ENCODE results near the gene PYCR2.

Gene PYCR2

GRCh38 chr1:225873281-225873850 is 50.7 kb downstream of the PYCR2 start:
- no peak for DNase-seq (ENCODE audit: low read depth)
- TF ChIP-seq, protein P1, sequence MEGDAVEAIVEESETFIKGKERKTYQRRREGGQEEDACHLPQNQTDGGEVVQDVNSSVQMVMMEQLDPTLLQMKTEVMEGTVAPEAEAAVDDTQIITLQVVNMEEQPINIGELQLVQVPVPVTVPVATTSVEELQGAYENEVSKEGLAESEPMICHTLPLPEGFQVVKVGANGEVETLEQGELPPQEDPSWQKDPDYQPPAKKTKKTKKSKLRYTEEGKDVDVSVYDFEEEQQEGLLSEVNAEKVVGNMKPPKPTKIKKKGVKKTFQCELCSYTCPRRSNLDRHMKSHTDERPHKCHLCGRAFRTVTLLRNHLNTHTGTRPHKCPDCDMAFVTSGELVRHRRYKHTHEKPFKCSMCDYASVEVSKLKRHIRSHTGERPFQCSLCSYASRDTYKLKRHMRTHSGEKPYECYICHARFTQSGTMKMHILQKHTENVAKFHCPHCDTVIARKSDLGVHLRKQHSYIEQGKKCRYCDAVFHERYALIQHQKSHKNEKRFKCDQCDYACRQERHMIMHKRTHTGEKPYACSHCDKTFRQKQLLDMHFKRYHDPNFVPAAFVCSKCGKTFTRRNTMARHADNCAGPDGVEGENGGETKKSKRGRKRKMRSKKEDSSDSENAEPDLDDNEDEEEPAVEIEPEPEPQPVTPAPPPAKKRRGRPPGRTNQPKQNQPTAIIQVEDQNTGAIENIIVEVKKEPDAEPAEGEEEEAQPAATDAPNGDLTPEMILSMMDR (IDR thresholded peaks at IDR 0.05; ENCODE audit: low read depth, low read length), result no peak
- TF ChIP-seq, protein P2, sequence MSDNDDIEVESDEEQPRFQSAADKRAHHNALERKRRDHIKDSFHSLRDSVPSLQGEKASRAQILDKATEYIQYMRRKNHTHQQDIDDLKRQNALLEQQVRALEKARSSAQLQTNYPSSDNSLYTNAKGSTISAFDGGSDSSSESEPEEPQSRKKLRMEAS (IDR thresholded peaks at IDR 0.05; ENCODE audit: low read depth, low read length), result no peak
- TF ChIP-seq MYC (IDR thresholded peaks at IDR 0.05; ENCODE audit: low read depth, low read length) (no peak), POLR2A (IDR thresholded peaks at IDR 0.05; ENCODE audit: extremely low read depth, insufficient read length) (no peak)
- H3K4me3 ChIP-seq (ENCODE audit: low read depth, low read length), result no peak overlapping the region

- TF ChIP-seq MYC (IDR thresholded peaks at IDR 0.05; ENCODE audit: low read depth, low read length), result no peak
- TF ChIP-seq, protein P1 (IDR thresholded peaks at IDR 0.05; ENCODE audit: low read depth, low read length), result no peak
- no peak for TF ChIP-seq POLR2A (IDR thresholded peaks at IDR 0.05; ENCODE audit: extremely low read depth, insufficient read length)
- TF ChIP-seq, protein P2 (IDR thresholded peaks at IDR 0.05; ENCODE audit: low read depth, low read length), result no peak
- DNase-seq (ENCODE audit: low read depth), result no peak
- no peak overlapping the region for H3K4me3 ChIP-seq (ENCODE audit: low read depth, low read length)
These were observed 52.0 kb downstream of the PYCR2 start for GRCh38 chr1:225872075-225872430.

DNA sequence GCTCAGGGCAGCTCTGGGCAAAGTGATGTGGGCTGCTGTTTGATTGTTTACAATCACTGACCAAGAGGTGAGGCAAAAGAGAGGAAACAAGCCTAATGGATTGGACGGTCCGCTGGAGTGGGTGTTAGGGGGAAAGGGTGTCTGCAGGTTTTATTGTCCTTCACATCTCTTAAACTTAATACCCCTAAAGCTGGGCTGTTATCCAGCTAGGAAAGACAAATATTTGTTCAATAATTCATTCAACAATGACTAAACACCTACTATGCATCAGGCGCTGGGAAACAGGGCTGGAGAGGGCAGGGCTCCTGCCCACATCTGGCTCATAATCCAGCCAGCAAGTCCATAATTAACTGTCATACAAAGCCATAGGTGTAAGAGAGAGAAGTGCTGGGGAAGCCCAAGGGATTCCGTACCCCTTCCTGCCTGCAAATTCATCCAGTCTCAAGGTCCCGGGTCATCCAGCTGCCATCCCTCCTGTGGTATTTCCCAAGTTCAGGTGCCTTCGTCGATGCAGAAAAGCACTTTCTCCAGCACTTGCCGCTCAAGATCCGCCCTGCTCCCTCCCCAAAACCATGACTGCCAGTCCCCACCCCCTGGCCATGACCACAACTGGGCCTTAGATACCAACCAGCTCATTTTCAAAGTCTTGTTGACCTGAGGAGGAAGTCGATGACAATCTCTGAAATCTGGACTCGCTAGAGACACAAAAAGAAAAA is 52.5 kb downstream of the PYCR2 start:
- TF ChIP-seq, protein P2 (IDR thresholded peaks at IDR 0.05; ENCODE audit: low read depth, low read length), result no peak
- TF ChIP-seq POLR2A (IDR thresholded peaks at IDR 0.05; ENCODE audit: extremely low read depth, insufficient read length) (no peak), MYC (IDR thresholded peaks at IDR 0.05; ENCODE audit: low read depth, low read length) (no peak)
- TF ChIP-seq, protein P1 (IDR thresholded peaks at IDR 0.05; ENCODE audit: low read depth, low read length), result no peak
- H3K4me3 ChIP-seq (ENCODE audit: low read depth, low read length), result no peak overlapping the region
- no peak for DNase-seq (ENCODE audit: low read depth)

DNA sequence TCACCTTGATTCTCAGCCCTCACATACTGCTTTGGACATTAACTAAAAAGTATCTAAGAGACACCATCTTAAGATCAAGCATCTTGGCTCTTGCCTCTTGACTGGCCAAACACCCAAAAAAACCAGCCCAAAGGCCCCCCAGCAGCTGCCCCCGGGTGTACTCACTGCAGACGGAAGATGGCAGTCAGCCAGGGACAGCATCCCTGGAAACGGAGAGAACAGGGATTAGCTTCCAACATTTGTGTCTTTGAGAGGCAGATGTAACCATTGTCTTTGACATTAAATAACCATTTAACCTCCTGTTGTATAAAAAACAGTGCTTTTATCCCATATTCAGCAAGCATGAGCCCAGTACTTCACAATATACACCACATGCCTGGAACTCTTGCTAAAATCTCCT is 53.1 kb downstream of the PYCR2 start:
- no peak overlapping the region for H3K4me3 ChIP-seq (ENCODE audit: low read depth, low read length)
- no peak for DNase-seq (ENCODE audit: low read depth)
- TF ChIP-seq POLR2A (IDR thresholded peaks at IDR 0.05; ENCODE audit: extremely low read depth, insufficient read length) (no peak), MYC (IDR thresholded peaks at IDR 0.05; ENCODE audit: low read depth, low read length) (no peak)
- TF ChIP-seq, protein P2 (IDR thresholded peaks at IDR 0.05; ENCODE audit: low read depth, low read length), result no peak
- TF ChIP-seq, protein P1 (IDR thresholded peaks at IDR 0.05; ENCODE audit: low read depth, low read length), result no peak

Data from NB4 (cell line).